Measurements from ENCODE around the gene TMEM156.

TMEM156 gene

GRCh38 chr4:39044956-39045826, 13.0 kb upstream of the TMEM156 start:
- TF ChIP-seq CTCF (IDR thresholded peaks at IDR 0.05; ENCODE audit: low read depth, low read length, missing control alignments) = no peak

GRCh38 chr4:39044364-39044955, 12.3 kb upstream of the TMEM156 start:
- in situ Hi-C loops (cut with HindIII; ENCODE audit: low sequenced_read_pairs) = no loop called here
- DNase-seq (ENCODE audit: low read depth) = peak; percentile 64
- no peak for TF ChIP-seq CTCF (IDR thresholded peaks at IDR 0.05; ENCODE audit: low read depth, low read length, missing control alignments)
- H3K4me3 ChIP-seq (ENCODE audit: low read depth, low read length) = peak overlapping the region; percentile 50

More at GRCh38 chr4:39044956-39045826, 13.0 kb upstream of the TMEM156 start:
- in situ Hi-C loops (cut with HindIII; ENCODE audit: low sequenced_read_pairs) = no loop called here
- peak overlapping the region; percentile 50 for H3K4me3 ChIP-seq (ENCODE audit: low read depth, low read length)
- no peak for DNase-seq (ENCODE audit: low read depth)

GRCh38 chr4:39043861-39044363, 11.7 kb upstream of the TMEM156 start:
- peak overlapping the region; percentile 50 for H3K4me3 ChIP-seq (ENCODE audit: low read depth, low read length)
- in situ Hi-C loops (cut with HindIII; ENCODE audit: low sequenced_read_pairs) = no loop called here
- DNase-seq (ENCODE audit: low read depth) = no peak
- TF ChIP-seq CTCF (IDR thresholded peaks at IDR 0.05; ENCODE audit: low read depth, low read length, missing control alignments) = no peak

GRCh38 chr4:39043058-39043860, 11.1 kb upstream of the TMEM156 start:
- in situ Hi-C loops (cut with HindIII; ENCODE audit: low sequenced_read_pairs) = no loop called here
- no peak for DNase-seq (ENCODE audit: low read depth)
- H3K4me3 ChIP-seq (ENCODE audit: low read depth, low read length) = no peak overlapping the region
- TF ChIP-seq CTCF (IDR thresholded peaks at IDR 0.05; ENCODE audit: low read depth, low read length, missing control alignments) = no peak

GRCh38 chr4:39042366-39042765, 10.2 kb upstream of the TMEM156 start:
- no peak for TF ChIP-seq CTCF (IDR thresholded peaks at IDR 0.05; ENCODE audit: low read depth, low read length, missing control alignments)
- no peak for DNase-seq (ENCODE audit: low read depth)
- H3K4me3 ChIP-seq (ENCODE audit: low read depth, low read length) = no peak overlapping the region
- in situ Hi-C loops (cut with HindIII; ENCODE audit: low sequenced_read_pairs) = no loop called here

GRCh38 chr4:39039108-39039507, 6.9 kb upstream of the TMEM156 start:
- DNase-seq (ENCODE audit: low read depth) = no peak
- in situ Hi-C loops (cut with HindIII; ENCODE audit: low sequenced_read_pairs) = no loop called here
- no peak for TF ChIP-seq CTCF (IDR thresholded peaks at IDR 0.05; ENCODE audit: low read depth, low read length, missing control alignments)
- H3K4me3 ChIP-seq (ENCODE audit: low read depth, low read length) = no peak overlapping the region

Data from astrocyte of the cerebellum (primary cell).